Measurements from ENCODE around the gene COQ4.

The COQ4 gene

DNA sequence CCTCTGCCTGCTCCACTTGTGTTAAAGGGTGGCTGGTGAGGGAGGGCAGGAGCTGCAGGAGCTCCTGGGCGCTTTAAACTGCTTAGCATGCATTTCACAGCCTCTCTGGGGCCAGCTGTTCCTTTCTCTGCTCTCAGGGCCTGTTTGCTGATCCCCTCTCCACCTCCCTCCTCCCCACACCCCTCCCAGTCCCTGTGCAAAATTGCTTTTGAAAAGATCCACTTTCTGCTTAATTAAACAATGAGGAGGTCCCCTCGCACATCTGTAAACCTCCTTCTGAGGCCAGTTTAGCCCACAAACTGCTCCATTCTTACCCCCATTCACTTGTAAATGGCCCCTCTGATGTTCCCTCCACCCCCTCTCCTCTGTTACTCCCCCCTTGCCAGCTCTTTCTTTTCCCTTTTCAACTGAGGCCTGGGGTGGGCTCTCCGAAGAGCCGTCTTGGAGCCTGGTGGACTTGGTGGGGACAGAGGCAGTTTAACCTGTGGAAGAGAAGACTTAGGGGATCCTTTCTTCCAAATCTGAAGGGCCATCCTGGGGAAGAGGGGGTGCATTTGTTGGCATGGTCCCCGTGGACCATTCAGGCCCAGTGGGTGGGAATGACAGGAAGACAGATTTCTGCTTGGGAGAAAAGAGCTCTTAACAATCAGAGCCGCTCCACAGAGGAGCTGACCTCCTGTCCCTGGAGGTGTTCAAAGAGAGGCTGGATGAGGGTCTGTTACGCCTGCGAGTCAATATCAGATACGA is 60.5 kb downstream of the COQ4 start:
- DNase-seq (ENCODE audit: low spot score), result no peak
- TF ChIP-seq, protein P1, sequence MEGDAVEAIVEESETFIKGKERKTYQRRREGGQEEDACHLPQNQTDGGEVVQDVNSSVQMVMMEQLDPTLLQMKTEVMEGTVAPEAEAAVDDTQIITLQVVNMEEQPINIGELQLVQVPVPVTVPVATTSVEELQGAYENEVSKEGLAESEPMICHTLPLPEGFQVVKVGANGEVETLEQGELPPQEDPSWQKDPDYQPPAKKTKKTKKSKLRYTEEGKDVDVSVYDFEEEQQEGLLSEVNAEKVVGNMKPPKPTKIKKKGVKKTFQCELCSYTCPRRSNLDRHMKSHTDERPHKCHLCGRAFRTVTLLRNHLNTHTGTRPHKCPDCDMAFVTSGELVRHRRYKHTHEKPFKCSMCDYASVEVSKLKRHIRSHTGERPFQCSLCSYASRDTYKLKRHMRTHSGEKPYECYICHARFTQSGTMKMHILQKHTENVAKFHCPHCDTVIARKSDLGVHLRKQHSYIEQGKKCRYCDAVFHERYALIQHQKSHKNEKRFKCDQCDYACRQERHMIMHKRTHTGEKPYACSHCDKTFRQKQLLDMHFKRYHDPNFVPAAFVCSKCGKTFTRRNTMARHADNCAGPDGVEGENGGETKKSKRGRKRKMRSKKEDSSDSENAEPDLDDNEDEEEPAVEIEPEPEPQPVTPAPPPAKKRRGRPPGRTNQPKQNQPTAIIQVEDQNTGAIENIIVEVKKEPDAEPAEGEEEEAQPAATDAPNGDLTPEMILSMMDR (IDR thresholded peaks at IDR 0.05; ENCODE audit: extremely low read depth, missing control alignments), result no peak
